Large intestine (tissue), 3 donors: ENCODE data around the gene SF3B2. TPM values are rescaled to one million over a fixed set of nuclear protein-coding genes. Genes with fewer than 3 reads are reported as not detected.
A peak's percentile ranks its signal among the peaks of the same experiment; 100 is the strongest.

Source experiments
- DNase-seq, 2 donors: peaks; one replicate each; pipeline versions ENCODE4 v3.0.0 to v3.0.0-alpha.2; 2013
- H3K27ac ChIP-seq: one replicate; pipeline ENCODE4 v1.5.1; 2013; ENCODE audit warnings: low read length
- H3K27me3 ChIP-seq: 2 replicates; pipeline ENCODE4 v1.6.1; 2013; ENCODE audit warnings: low read length; ENCODE audit not compliant: control insufficient read depth, insufficient read depth
- H3K36me3 ChIP-seq: 2 replicates; pipeline ENCODE4 v1.6.1; 2013; ENCODE audit warnings: low read length; ENCODE audit not compliant: control insufficient read depth, insufficient read depth
- H3K4me1 ChIP-seq: one replicate; pipeline ENCODE4 v1.6.1; 2013; ENCODE audit warnings: low read length; ENCODE audit not compliant: control insufficient read depth, insufficient read depth
- H3K4me3 ChIP-seq: one replicate; pipeline ENCODE4 v1.5.1; 2013; ENCODE audit warnings: low read length
- H3K9me3 ChIP-seq: one replicate; pipeline ENCODE4 v1.6.1; 2013; ENCODE audit warnings: mild to moderate bottlenecking, low read depth, low read length, moderate library complexity; ENCODE audit not compliant: control insufficient read depth
- WGBS: methylation state at CpG from one replicate; pipeline ENCODE4 v1.1.5; 2013; ENCODE audit warnings: low lambda C conversion rate; ENCODE audit not compliant: insufficient coverage; 5-methylcytosine and 5-hydroxymethylcytosine counted together
- polyA plus RNA-seq: library from polyadenylated mRNA; unstranded; fragments of 120-200 nt; gene quantifications from one replicate; pipeline ENCODE4 v1.2.1, GENCODE V29; 2013

The SF3B2 gene
- polyA plus RNA-seq, 1 donor, result 146 TPM

- Histone ChIP-seq H3K9me3 (no peaks in the 10 kb centered on the region), H3K4me1 (no peaks in the 10 kb centered on the region), H3K36me3 (no peaks in the 10 kb centered on the region), H3K27me3 (peaks cover 6% of the 10 kb centered on the region), H3K4me3 (no peak overlapping the region), H3K27ac (no peak overlapping the region)
- no CpG with 5 or more reads among the region's 9 CpGs for WGBS
- no peak for DNase-seq
These were observed 16.4 kb upstream of the SF3B2 start for GRCh38 chr11:66035653-66036333.

GRCh38 chr11:66036334-66036710 lies 15.8 kb upstream of the SF3B2 start:
- WGBS, result no CpG with 5 or more reads among the region's 5 CpGs

GRCh38 chr11:66037327-66037726 lies 14.8 kb upstream of the SF3B2 start:
- WGBS, result no CpG with 5 or more reads among the region's 3 CpGs
- Histone ChIP-seq H3K27ac (no peak overlapping the region), H3K9me3 (no peaks in the 10 kb centered on the region), H3K36me3 (no peaks in the 10 kb centered on the region), H3K4me3 (no peak overlapping the region), H3K27me3 (peaks cover 7% of the 10 kb centered on the region), H3K4me1 (no peaks in the 10 kb centered on the region)
- no peak for DNase-seq

More at GRCh38 chr11:66036334-66036710, 15.8 kb upstream of the SF3B2 start:
- no peak for DNase-seq
- no peaks in the 10 kb centered on the region for H3K9me3 ChIP-seq
- H3K4me1 ChIP-seq, result no peaks in the 10 kb centered on the region
- H3K36me3 ChIP-seq, result no peaks in the 10 kb centered on the region
- H3K4me3 ChIP-seq, result no peak overlapping the region
- H3K27ac ChIP-seq, result no peak overlapping the region
- H3K27me3 ChIP-seq, result peaks cover 7% of the 10 kb centered on the region

- WGBS, result 79% methylated on average over 2 of the region's 3 CpGs
- Histone ChIP-seq H3K9me3 (peaks cover 4% of the 10 kb centered on the region), H3K36me3 (no peaks in the 10 kb centered on the region), H3K4me1 (no peaks in the 10 kb centered on the region), H3K4me3 (no peak overlapping the region), H3K27me3 (peaks cover 7% of the 10 kb centered on the region), H3K27ac (no peak overlapping the region)
- DNase-seq, result no peak
These were observed 12.4 kb upstream of the SF3B2 start for GRCh38 chr11:66039765-66040164.

DNA sequence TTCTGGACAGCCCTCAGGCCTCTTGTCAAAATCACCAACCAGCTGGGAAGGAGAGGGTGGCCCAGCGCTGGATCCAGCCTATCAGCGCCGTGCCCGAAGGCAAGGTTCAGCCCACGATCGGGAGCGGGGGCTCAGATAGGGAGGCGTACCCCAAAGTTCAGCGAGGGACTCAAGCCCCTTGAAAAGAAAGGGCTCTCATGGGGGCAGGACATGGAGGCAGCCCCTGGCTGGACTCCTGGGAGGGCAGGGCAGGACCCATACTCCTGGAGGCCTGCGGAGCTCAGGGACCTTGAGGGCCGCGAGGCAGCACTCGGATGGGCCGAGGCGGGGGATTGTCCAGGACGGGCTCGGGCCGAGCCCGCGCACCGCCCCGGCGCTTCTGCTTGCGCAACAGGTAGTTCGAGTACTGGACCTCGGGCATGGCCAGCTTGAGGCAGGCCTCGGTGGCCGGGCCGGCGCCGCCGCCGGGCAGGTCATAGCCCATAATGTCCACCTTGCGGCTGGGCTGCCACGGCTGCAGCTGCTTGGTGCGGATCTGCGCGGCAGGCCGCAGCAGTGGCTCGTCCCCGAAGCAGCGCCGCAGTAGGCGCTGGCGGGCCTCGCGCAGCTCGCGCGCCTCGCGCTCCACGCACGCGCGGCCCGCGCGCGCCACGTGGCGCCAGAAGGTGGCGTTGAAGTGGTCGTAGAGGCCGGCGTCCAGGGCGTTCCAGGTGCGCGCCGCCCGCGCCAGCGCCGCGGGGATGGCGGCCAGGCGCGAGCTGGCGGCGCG lies 9.8 kb upstream of the SF3B2 start:
- no peak overlapping the region for H3K27ac ChIP-seq
- no CpG with 5 or more reads among the region's 81 CpGs for WGBS

GRCh38 chr11:66042996-66043906 lies 8.9 kb upstream of the SF3B2 start:
- H3K27ac ChIP-seq, result no peak overlapping the region
- no peak overlapping the region for H3K4me3 ChIP-seq
- peaks cover 9% of the 10 kb centered on the region for H3K27me3 ChIP-seq
- 100% methylated on average over 4 of the region's 88 CpGs for WGBS
- no peaks in the 10 kb centered on the region for H3K36me3 ChIP-seq
- H3K4me1 ChIP-seq, result peaks cover 12% of the 10 kb centered on the region
- DNase-seq, result no peak
- H3K9me3 ChIP-seq, result peaks cover 4% of the 10 kb centered on the region

More for the DNA sequence above, 9.8 kb upstream of the SF3B2 start:
- peaks cover 12% of the 10 kb centered on the region for H3K4me1 ChIP-seq
- no peak overlapping the region for H3K4me3 ChIP-seq
- no peak for DNase-seq
- H3K27me3 ChIP-seq, result peaks cover 2% of the 10 kb centered on the region
- H3K9me3 ChIP-seq, result peaks cover 4% of the 10 kb centered on the region
- H3K36me3 ChIP-seq, result no peaks in the 10 kb centered on the region

- Histone ChIP-seq H3K9me3 (peaks cover 4% of the 10 kb centered on the region), H3K4me1 (peaks cover 12% of the 10 kb centered on the region), H3K36me3 (no peaks in the 10 kb centered on the region), H3K27me3 (peaks cover 19% of the 10 kb centered on the region), H3K27ac (no peak overlapping the region), H3K4me3 (no peak overlapping the region)
- no peak for DNase-seq
- WGBS, result 100% methylated on average over 1 of the region's 6 CpGs
These were observed 7.4 kb upstream of the SF3B2 start for GRCh38 chr11:66044757-66045156.

GRCh38 chr11:66045177-66045639 lies 7.0 kb upstream of the SF3B2 start:
- WGBS, result no CpG with 5 or more reads among the region's 11 CpGs
- Histone ChIP-seq H3K27ac (no peak overlapping the region), H3K4me1 (peaks cover 12% of the 10 kb centered on the region), H3K9me3 (peaks cover 4% of the 10 kb centered on the region), H3K27me3 (peaks cover 19% of the 10 kb centered on the region), H3K4me3 (no peak overlapping the region), H3K36me3 (no peaks in the 10 kb centered on the region)
- DNase-seq, result peak; percentile 52 to 55

- peaks cover 4% of the 10 kb centered on the region for H3K9me3 ChIP-seq
- no CpG with 5 or more reads among the region's 3 CpGs for WGBS
- no peak overlapping the region for H3K4me3 ChIP-seq
- no peaks in the 10 kb centered on the region for H3K36me3 ChIP-seq
- H3K27me3 ChIP-seq, result peaks cover 18% of the 10 kb centered on the region
- H3K4me1 ChIP-seq, result peaks cover 21% of the 10 kb centered on the region
- no peak for DNase-seq
- H3K27ac ChIP-seq, result no peak overlapping the region
These were observed 5.3 kb upstream of the SF3B2 start for GRCh38 chr11:66046901-66047300.
